Aorta (tissue), 5 donors: Measurements from ENCODE around the gene SLC4A8. TPM values are rescaled to one million over a fixed set of nuclear protein-coding genes. Genes with fewer than 3 reads are reported as not detected.
A peak's percentile ranks its signal among the peaks of the same experiment; 100 is the strongest.

Experiments used
- ATAC-seq: fragments of 200-7000 bp; cut with Tn5 transposase; one replicate; pipeline ENCODE4 v1.9.1; 2022; ENCODE audit warnings: moderate library complexity; ENCODE audit not compliant: low FRiP score
- DNase-seq, 2 donors: peaks; one replicate each; pipeline ENCODE4 v3.0.0-alpha.2; 2020
- H3K27ac ChIP-seq, 2 donors: one replicate each; pipeline ENCODE4 v1.5.1; 2013; ENCODE audit warnings: low read length in 2 of 2, mild to moderate bottlenecking in 2 of 2, moderate library complexity in 2 of 2, control low read depth in 1 of 2, inconsistent platforms in 1 of 2, low read depth in 1 of 2
- H3K27me3 ChIP-seq, 2 donors: one replicate each; pipeline ENCODE4 v1.6.1; 2013; ENCODE audit warnings: control low read depth in 1 of 2, low read length in 1 of 2, mild to moderate bottlenecking in 1 of 2, moderate library complexity in 1 of 2; ENCODE audit not compliant: insufficient read depth in 2 of 2, control insufficient read depth in 1 of 2
- H3K36me3 ChIP-seq, 2 donors: one replicate each; pipeline ENCODE4 v1.6.1; 2013; ENCODE audit warnings: control low read depth in 1 of 2, low read length in 1 of 2, mild to moderate bottlenecking in 1 of 2; ENCODE audit not compliant: insufficient read depth in 2 of 2, control insufficient read depth in 1 of 2
- H3K4me1 ChIP-seq, 2 donors: one replicate each; pipeline ENCODE4 v1.6.1; 2013; ENCODE audit warnings: low read length in 2 of 2, control low read depth in 1 of 2, mild to moderate bottlenecking in 1 of 2, moderate library complexity in 1 of 2; ENCODE audit not compliant: insufficient read depth in 2 of 2, control insufficient read depth in 1 of 2
- H3K4me3 ChIP-seq, 2 donors: one replicate each; pipeline ENCODE4 v1.5.1; 2013; ENCODE audit warnings: low read length in 2 of 2, control low read depth in 1 of 2, mild to moderate bottlenecking in 1 of 2
- H3K9me3 ChIP-seq: one replicate; pipeline ENCODE4 v1.6.1; 2013; ENCODE audit warnings: mild to moderate bottlenecking, low read length; ENCODE audit not compliant: control insufficient read depth
- WGBS, 2 donors: extraction: QIAGEN DNeasy Blood & Tissue Kit; methylation state at CpG; one replicate each; pipeline ENCODE4 v1.1.7; 2013; 5-methylcytosine and 5-hydroxymethylcytosine counted together
- intact Hi-C, 2 donors: fragments of 100-400 bp; cut with DNase I; formaldehyde crosslinking; loops; one replicate each; pipeline versions ENCODE4 v1.14.2 to v1.15.0; 2022
- polyA plus RNA-seq, 2 donors: library from polyadenylated mRNA; stranded (reverse); fragments of 200-250 nt; gene quantifications; one replicate each; pipeline ENCODE4 v1.2.3, GENCODE V29; 2013
- total RNA-seq, 2 donors: library from RNA; stranded (reverse); fragmentation: NEBNext Ultra II Directional; extraction: Animal tissue kit (Norgen Biotek cat#: 25700); gene quantifications; one replicate each; pipeline ENCODE4 v1.2.1, GENCODE V29; 2021
- donor health status: healthy with polysubstance abuse.
- donor health status: Bipolar disorder and iron deficiency.
- donor health status: DM: no; HTN: no; CAD: no.
- donor health status: DM: no; HTN: no; CAD: no.
- donor health status: DM: yes; HTN: yes; CAD: no.

Gene SLC4A8
- total and polyA plus RNA-seq, 4 donors, result 0.36 to 6.1 (median 2.3) TPM

GRCh38 chr12:51403159-51403558, 21.5 kb upstream of the SLC4A8 start:
- Histone ChIP-seq H3K27ac (no peak overlapping the region), H3K4me3 (no peak overlapping the region), H3K36me3 (no peaks in the 10 kb centered on the region), H3K27me3 (no peaks in the 10 kb centered on the region), H3K4me1 (no peaks in the 10 kb centered on the region), H3K9me3 (no peaks in the 10 kb centered on the region)
- ATAC-seq (no peak), DNase-seq (no peak)
- intact Hi-C loops, result no loop called here
- 81% methylated on average over 6 of the region's 6 CpGs for WGBS, 2 donors

- H3K36me3 ChIP-seq, result no peaks in the 10 kb centered on the region
- peak in 1 of 2 donors; percentile 78 for DNase-seq
- 91 to 92% methylated on average over 4 of the region's 4 CpGs for WGBS, 2 donors
- no peak overlapping the region for H3K4me3 ChIP-seq
- intact Hi-C loops, result no loop called here
- H3K4me1 ChIP-seq, result no peaks in the 10 kb centered on the region
- no peaks in the 10 kb centered on the region for H3K27me3 ChIP-seq
- ATAC-seq, result no peak
- no peak overlapping the region for H3K27ac ChIP-seq
- H3K9me3 ChIP-seq, result no peaks in the 10 kb centered on the region
These were observed 20.9 kb upstream of the SLC4A8 start for GRCh38 chr12:51403681-51404136.

GRCh38 chr12:51404627-51405026, 20.0 kb upstream of the SLC4A8 start:
- H3K4me3 ChIP-seq, result no peak overlapping the region
- H3K9me3 ChIP-seq, result no peaks in the 10 kb centered on the region
- DNase-seq (no peak), ATAC-seq (no peak)
- no peak overlapping the region for H3K27ac ChIP-seq
- H3K27me3 ChIP-seq, result no peaks in the 10 kb centered on the region
- WGBS, 2 donors, result 92 to 96% methylated on average over 3 of the region's 3 CpGs
- no peaks in the 10 kb centered on the region for H3K36me3 ChIP-seq
- intact Hi-C loops, result no loop called here
- H3K4me1 ChIP-seq, result no peaks in the 10 kb centered on the region

GRCh38 chr12:51405801-51406207, 18.8 kb upstream of the SLC4A8 start:
- Histone ChIP-seq H3K4me1 (no peaks in the 10 kb centered on the region), H3K36me3 (no peaks in the 10 kb centered on the region), H3K4me3 (no peak overlapping the region), H3K27ac (no peak overlapping the region), H3K27me3 (no peaks in the 10 kb centered on the region), H3K9me3 (no peaks in the 10 kb centered on the region)
- WGBS, 2 donors, result 89 to 91% methylated on average over 3 of the region's 3 CpGs
- intact Hi-C loops, result no loop called here
- DNase-seq (no peak), ATAC-seq (no peak)

GRCh38 chr12:51406290-51406689, 18.3 kb upstream of the SLC4A8 start:
- Histone ChIP-seq H3K36me3 (no peaks in the 10 kb centered on the region), H3K27me3 (no peaks in the 10 kb centered on the region), H3K27ac (no peak overlapping the region), H3K4me1 (no peaks in the 10 kb centered on the region), H3K9me3 (no peaks in the 10 kb centered on the region), H3K4me3 (no peak overlapping the region)
- WGBS, 2 donors, result 75 to 89% methylated on average over 3 of the region's 3 CpGs
- intact Hi-C loops, result no loop called here
- ATAC-seq, result no peak
- DNase-seq, result no peak

- intact Hi-C loops, result no loop called here
- Histone ChIP-seq H3K36me3 (no peaks in the 10 kb centered on the region), H3K27ac (no peak overlapping the region), H3K4me1 (no peaks in the 10 kb centered on the region), H3K9me3 (no peaks in the 10 kb centered on the region), H3K4me3 (no peak overlapping the region), H3K27me3 (no peaks in the 10 kb centered on the region)
- WGBS, 2 donors, result 82 to 87% methylated on average over 5 of the region's 5 CpGs
- DNase-seq (no peak), ATAC-seq (no peak)
These were observed 17.8 kb upstream of the SLC4A8 start for GRCh38 chr12:51406859-51407258.

GRCh38 chr12:51407604-51408003, 17.0 kb upstream of the SLC4A8 start:
- WGBS, 2 donors, result 68 to 73% methylated on average over 4 of the region's 4 CpGs
- Histone ChIP-seq H3K36me3 (no peaks in the 10 kb centered on the region), H3K27me3 (no peaks in the 10 kb centered on the region), H3K4me1 (no peaks in the 10 kb centered on the region), H3K4me3 (no peak overlapping the region), H3K27ac (no peak overlapping the region), H3K9me3 (no peaks in the 10 kb centered on the region)
- no peak for ATAC-seq
- DNase-seq, result no peak
- intact Hi-C loops, result no loop called here

- H3K36me3 ChIP-seq, result no peaks in the 10 kb centered on the region
- no peak overlapping the region for H3K4me3 ChIP-seq
- no peaks in the 10 kb centered on the region for H3K9me3 ChIP-seq
- no peak for DNase-seq
- intact Hi-C loops, result no loop called here
- no peak overlapping the region for H3K27ac ChIP-seq
- ATAC-seq, result no peak
- 53 to 58% methylated on average over 8 of the region's 8 CpGs for WGBS, 2 donors
- no peaks in the 10 kb centered on the region for H3K27me3 ChIP-seq
- H3K4me1 ChIP-seq, result no peaks in the 10 kb centered on the region
These were observed 14.8 kb upstream of the SLC4A8 start for GRCh38 chr12:51409846-51410245.

GRCh38 chr12:51413149-51413548, 11.5 kb upstream of the SLC4A8 start:
- Histone ChIP-seq H3K9me3 (no peaks in the 10 kb centered on the region), H3K4me1 (no peaks in the 10 kb centered on the region), H3K4me3 (no peak overlapping the region), H3K36me3 (no peaks in the 10 kb centered on the region), H3K27me3 (no peaks in the 10 kb centered on the region), H3K27ac (no peak overlapping the region)
- DNase-seq (no peak), ATAC-seq (no peak)
- intact Hi-C loops, result no loop called here
